ENCODE measurements around the gene GLI1.

GLI1 gene

GRCh38 chr12:57460468-57460784, 841 bp downstream of the GLI1 start:
- no peak for TF ChIP-seq CTCF (IDR thresholded peaks at IDR 0.05; ENCODE audit: low read length)
- no peak for TF ChIP-seq EZH2 (IDR thresholded peaks at IDR 0.05; ENCODE audit: borderline replicate concordance, low read length)
- H3K27me3 ChIP-seq (ENCODE audit: insufficient read depth, low read length): no peaks in the 10 kb centered on the region; the same call in 1 of the 2 replicates
- peak overlapping the region; percentile 31 for H3K27ac ChIP-seq (ENCODE audit: low read depth, low read length, poor library complexity, severe bottlenecking)
- no peaks in the 10 kb centered on the region for H3K79me2 ChIP-seq (ENCODE audit: insufficient read depth, low read length)
- H2AFZ ChIP-seq (ENCODE audit: low read length): no peak overlapping the region
- peaks cover 36% of the 10 kb centered on the region for H3K4me1 ChIP-seq (ENCODE audit: insufficient read depth, low read length, severe bottlenecking)
- peak overlapping the region; percentile 92 for H3K4me2 ChIP-seq (ENCODE audit: low read length)
- peak overlapping the region; percentile 67 for H3K4me3 ChIP-seq (ENCODE audit: low read depth, low read length, poor library complexity, severe bottlenecking)
- H3K36me3 ChIP-seq (ENCODE audit: insufficient read depth, low read length): no peaks in the 10 kb centered on the region
- H4K20me1 ChIP-seq (ENCODE audit: insufficient read depth, low read length): no peaks in the 10 kb centered on the region
- no peaks in the 10 kb centered on the region for H3K9me2 ChIP-seq (ENCODE audit: low read depth, low read length)
- no peaks in the 10 kb centered on the region for H3F3A ChIP-seq (ENCODE audit: insufficient read depth, low read length)
- H3K9me3 ChIP-seq (ENCODE audit: low read length): no peaks in the 10 kb centered on the region
- peak overlapping the region; percentile 64; the same call in 1 of the 2 replicates for H3K9ac ChIP-seq (ENCODE audit: low read length)

GRCh38 chr12:57460841-57461275, 1.3 kb downstream of the GLI1 start:
- Histone ChIP-seq H3K9ac (ENCODE audit: low read length) (peak overlapping the region; percentile 46; the same call in 1 of the 2 replicates), H3K4me1 (ENCODE audit: insufficient read depth, low read length, severe bottlenecking) (peaks cover 31% of the 10 kb centered on the region), H3K79me2 (ENCODE audit: insufficient read depth, low read length) (no peaks in the 10 kb centered on the region), H3K27me3 (ENCODE audit: insufficient read depth, low read length) (no peaks in the 10 kb centered on the region; the same call in 1 of the 2 replicates), H3K4me2 (ENCODE audit: low read length) (peak overlapping the region; percentile 92), H3K4me3 (ENCODE audit: low read depth, low read length, poor library complexity, severe bottlenecking) (peak overlapping the region; percentile 67), H4K20me1 (ENCODE audit: insufficient read depth, low read length) (no peaks in the 10 kb centered on the region), H2AFZ (ENCODE audit: low read length) (no peak overlapping the region), H3K9me3 (ENCODE audit: low read length) (no peaks in the 10 kb centered on the region), H3K27ac (ENCODE audit: low read depth, low read length, poor library complexity, severe bottlenecking) (peak overlapping the region; percentile 31), H3F3A (ENCODE audit: insufficient read depth, low read length) (no peaks in the 10 kb centered on the region), H3K36me3 (ENCODE audit: insufficient read depth, low read length) (no peaks in the 10 kb centered on the region), H3K9me2 (ENCODE audit: low read depth, low read length) (no peaks in the 10 kb centered on the region)
- no peak for TF ChIP-seq CTCF (IDR thresholded peaks at IDR 0.05; ENCODE audit: low read length)
- no peak for TF ChIP-seq EZH2 (IDR thresholded peaks at IDR 0.05; ENCODE audit: borderline replicate concordance, low read length)

GRCh38 chr12:57461276-57461916, 1.8 kb downstream of the GLI1 start:
- H2AFZ ChIP-seq (ENCODE audit: low read length): peak overlapping the region; percentile 33; the same call in 1 of the 2 replicates
- TF ChIP-seq EZH2 (IDR thresholded peaks at IDR 0.05; ENCODE audit: borderline replicate concordance, low read length) (no peak), CTCF (IDR thresholded peaks at IDR 0.05; ENCODE audit: low read length) (no peak)
- H3K9me2 ChIP-seq (ENCODE audit: low read depth, low read length): no peaks in the 10 kb centered on the region
- peak overlapping the region; percentile 67 for H3K4me3 ChIP-seq (ENCODE audit: low read depth, low read length, poor library complexity, severe bottlenecking)
- peaks cover 26% of the 10 kb centered on the region for H3K4me1 ChIP-seq (ENCODE audit: insufficient read depth, low read length, severe bottlenecking)
- H4K20me1 ChIP-seq (ENCODE audit: insufficient read depth, low read length): no peaks in the 10 kb centered on the region
- H3K36me3 ChIP-seq (ENCODE audit: insufficient read depth, low read length): no peaks in the 10 kb centered on the region
- H3F3A ChIP-seq (ENCODE audit: insufficient read depth, low read length): no peaks in the 10 kb centered on the region
- H3K9me3 ChIP-seq (ENCODE audit: low read length): no peaks in the 10 kb centered on the region
- peak overlapping the region; percentile 92 for H3K4me2 ChIP-seq (ENCODE audit: low read length)
- H3K9ac ChIP-seq (ENCODE audit: low read length): peak overlapping the region; percentile 76
- H3K79me2 ChIP-seq (ENCODE audit: insufficient read depth, low read length): no peaks in the 10 kb centered on the region
- peak overlapping the region; percentile 31 for H3K27ac ChIP-seq (ENCODE audit: low read depth, low read length, poor library complexity, severe bottlenecking)
- H3K27me3 ChIP-seq (ENCODE audit: insufficient read depth, low read length): no peaks in the 10 kb centered on the region; the same call in 1 of the 2 replicates
